A549 (cell line): Measurements from ENCODE around the gene SNRNP35. TPM values are rescaled to one million over a fixed set of nuclear protein-coding genes. Genes with fewer than 3 reads are reported as not detected.
"Not testable (repeated sequence)": the region's sequence is repeated elsewhere in the genome, so short reads cannot be mapped to it uniquely, and the experiment has no call there.

Experiments
- ATAC-seq, 2 experiments: fragments of 200-7000 bp in 1 of 2; fragments of >200 bp in 1 of 2; cut with Nextera tagmentation in 1 of 2; cut with Tn5 transposase in 1 of 2; 3 replicates each; pipeline versions ENCODE4 v1.8.0 to v1.9.1; 2018 to 2020; ENCODE audit warnings: mild to moderate bottlenecking in 1 of 2, moderate library complexity in 1 of 2
- CTCF ChIA-PET: fragments of 300-600 bp; sonication (Branson Sonifier 250); formaldehyde crosslinking; extraction: SDS; loops from one replicate; lab custom pipeline; 2021; ENCODE audit warnings: antibody characterized with exemption, inconsistent platforms; lab: Yijun Ruan, JAX
- POLR2A ChIA-PET: fragments of 350-600 bp; formaldehyde crosslinking; extraction: SDS; loops from one replicate; lab custom pipeline; 2021; ENCODE audit warnings: antibody characterized with exemption, inconsistent platforms; lab: Yijun Ruan, JAX
- DNase-seq, 2 experiments: peaks; one replicate each; pipeline versions ENCODE4 v3.0.0 to v3.0.0-alpha.2; 2011 to 2016; ENCODE audit warnings: low read depth in 1 of 2, low spot score in 1 of 2
- FAIRE-seq: peaks from 2 replicates; lab custom pipeline; 2011; peaks lifted over from hg19 to GRCh38; lab: Jason Lieb, UNC
- H3K27ac ChIP-seq, 2 experiments: fragments of >200 bp; sonication (Bioruptor Twin); formaldehyde crosslinking; 3 replicates each; pipeline ENCODE4 v1.5.1; 2016 to 2017
- H3K4me1 ChIP-seq: fragments of >200 bp; sonication (Bioruptor Twin); formaldehyde crosslinking; 3 replicates; pipeline ENCODE4 v1.6.1; 2016
- H3K4me2 ChIP-seq: fragments of >200 bp; sonication (Bioruptor Twin); formaldehyde crosslinking; 3 replicates; pipeline ENCODE4 v1.6.1; 2016
- H3K4me3 ChIP-seq: fragments of >200 bp; sonication (Bioruptor Twin); formaldehyde crosslinking; 3 replicates; pipeline ENCODE4 v1.5.1; 2016
- H3K9me3 ChIP-seq: fragments of >200 bp; sonication (Bioruptor Twin); formaldehyde crosslinking; 3 replicates; pipeline ENCODE4 v1.6.1; 2016
- ATOH8 ChIP-seq: fragments of 250-450 bp; sonication (Bioruptor Pico); IDR thresholded peaks from 2 replicates; pipeline ENCODE4 v1.5.0; 2020; ENCODE audit warnings: low read depth, mild to moderate bottlenecking, moderate library complexity
- BCL3 ChIP-seq: fragments of >200 bp; sonication (Bioruptor Twin); formaldehyde crosslinking; IDR thresholded peaks from 3 replicates; pipeline ENCODE4 v1.6.1; 2016
- CHD4 ChIP-seq: fragments of 200-600 bp; sonication (generic); IDR thresholded peaks from 2 replicates; pipeline ENCODE4 v1.6.1; 2016; ENCODE audit warnings: antibody characterized with exemption, mild to moderate bottlenecking, borderline replicate concordance
- CTCF ChIP-seq: fragments of >200 bp; sonication (Bioruptor Twin); formaldehyde crosslinking; IDR thresholded peaks from 3 replicates; pipeline ENCODE4 v1.5.1; 2016
- EHMT2 ChIP-seq: fragments of 200-600 bp; sonication (generic); IDR thresholded peaks from 2 replicates; pipeline ENCODE4 v1.6.1; 2016; ENCODE audit warnings: antibody characterized with exemption, low read depth, mild to moderate bottlenecking, moderate library complexity
- ELK1 ChIP-seq: fragments of 150-350 bp; IDR thresholded peaks from 2 replicates; pipeline ENCODE4 v1.6.1; 2014; ENCODE audit warnings: low read depth, mild to moderate bottlenecking, low read length
- EP300 ChIP-seq, 2 experiments: fragments of >200 bp; sonication (Bioruptor Twin); formaldehyde crosslinking; IDR thresholded peaks; 2 replicates in 1 of 2; 3 replicates in 1 of 2; pipeline ENCODE4 v1.6.1; 2016 to 2017
- FOSL2 ChIP-seq, 2 experiments: fragments of 450-650 bp in 1 of 2; fragments of >200 bp in 1 of 2; sonication (Bioruptor Twin) in 1 of 2; formaldehyde crosslinking; IDR thresholded peaks; 2 replicates each; pipeline versions ENCODE4 v1.5.0 to v1.6.1; 2016 to 2020; ENCODE audit warnings: mild to moderate bottlenecking in 1 of 2, moderate library complexity in 1 of 2
- GATA3 ChIP-seq: IDR thresholded peaks from 2 replicates; pipeline ENCODE4 v1.6.1; 2012; ENCODE audit warnings: borderline replicate concordance
- HDAC2 ChIP-seq: fragments of 200-600 bp; sonication (generic); IDR thresholded peaks from 2 replicates; pipeline ENCODE4 v1.6.1; 2016
- HOXB13 ChIP-seq: fragments of 250-450 bp; sonication (Bioruptor Pico); IDR thresholded peaks from 2 replicates; pipeline ENCODE4 v1.5.0; 2020; ENCODE audit warnings: low read depth, mild to moderate bottlenecking, moderate library complexity
- HOXB5 ChIP-seq: fragments of 250-450 bp; sonication (Bioruptor Pico); IDR thresholded peaks from 2 replicates; pipeline ENCODE4 v1.5.0; 2020; ENCODE audit warnings: mild to moderate bottlenecking, moderate library complexity
- JUN ChIP-seq, 2 experiments: fragments of >200 bp; sonication (Bioruptor Twin); formaldehyde crosslinking; IDR thresholded peaks; 2 replicates in 1 of 2; 3 replicates in 1 of 2; pipeline ENCODE4 v1.6.1; 2016 to 2017
- JUNB ChIP-seq: fragments of >200 bp; sonication (Bioruptor Twin); formaldehyde crosslinking; IDR thresholded peaks from 2 replicates; pipeline ENCODE4 v1.6.1; 2016
- MAFK ChIP-seq: fragments of 450-650 bp; IDR thresholded peaks from 2 replicates; pipeline ENCODE4 v1.6.1; 2014; ENCODE audit not compliant: partially characterized antibody
- MYC ChIP-seq: IDR thresholded peaks from 2 replicates; pipeline ENCODE4 v1.6.1; 2012; ENCODE audit warnings: mild to moderate bottlenecking, inconsistent platforms, low read length, improper control_type of control experiment, borderline replicate concordance
- PHF8 ChIP-seq: fragments of 200-600 bp; sonication (generic); IDR thresholded peaks from 2 replicates; pipeline ENCODE4 v1.6.1; 2016; ENCODE audit warnings: low read depth, mild to moderate bottlenecking, antibody characterized with exemption, moderate library complexity, borderline replicate concordance
- RCOR1 ChIP-seq: fragments of 150-350 bp; IDR thresholded peaks from 2 replicates; pipeline ENCODE4 v1.6.1; 2014; ENCODE audit warnings: antibody characterized with exemption, low read length, low read depth
- RFX5 ChIP-seq: fragments of 450-650 bp; IDR thresholded peaks from 2 replicates; pipeline ENCODE4 v1.7.1; 2014; ENCODE audit warnings: antibody characterized with exemption, mild to moderate bottlenecking, moderate library complexity
- ZFP36 ChIP-seq: fragments of 450-650 bp; IDR thresholded peaks from 2 replicates; pipeline ENCODE4 v1.6.1; 2014; ENCODE audit warnings: borderline replicate concordance; ENCODE audit not compliant: partially characterized antibody
- ZSCAN20 ChIP-seq: fragments of 250-450 bp; sonication (Bioruptor Pico); IDR thresholded peaks from 2 replicates; pipeline ENCODE4 v1.8.0; 2022; ENCODE audit warnings: mild to moderate bottlenecking, moderate library complexity
- WGBS: methylation state at CpG from one replicate; pipeline ENCODE4 v1.1.6; 2017; ENCODE audit errors: missing lambda C conversion rate; 5-methylcytosine and 5-hydroxymethylcytosine counted together
- polyA plus RNA-seq, 4 experiments: library from polyadenylated mRNA; depleted of rRNA in 3 of 4; stranded (reverse); fragments of >200 nt; fragmentation: RNase III in 1 of 4; extraction: RNeasy Plus Mini Kit Qiagen cat#74134 plus additional on column Dnase treatment in 1 of 4; gene quantifications; 2 replicates in 3 of 4; 3 replicates in 1 of 4; pipeline ENCODE4 v1.2.3, GENCODE V29; 2011 to 2017
- TF ChIP-seq, protein P1 (sequence below): fragments of 250-450 bp; sonication (Bioruptor Pico); IDR thresholded peaks from 2 replicates; pipeline ENCODE4 v1.5.0; 2021; ENCODE audit warnings: mild to moderate bottlenecking, moderate library complexity, borderline replicate concordance

SNRNP35 gene
- polyA plus RNA-seq, 2 of the 4 experiments (the other 2 are of a cell fraction), result 19.1 to 21.5 TPM

- peak; percentile 90 for TF ChIP-seq PHF8
- TF ChIP-seq ZFP36, result no peak
- 0 out of 2 replicates have a peak, but pooled peaks have one; percentile 21 for TF ChIP-seq HOXB5 (CRISPR knock-in tag)
- no peak for TF ChIP-seq EHMT2
- no peak for TF ChIP-seq RCOR1
- TF ChIP-seq BCL3, result peak; percentile 17; the same call in 1 of the 3 replicates
- TF ChIP-seq ELK1, result no peak
- peak in 1 of 2 experiments; percentile 86; a peak in 2 of 5 replicates for TF ChIP-seq JUN (IDR thresholded peaks at IDR 0.05)
- no peak for TF ChIP-seq MAFK
- TF ChIP-seq EP300 (IDR thresholded peaks at IDR 0.05), result no peak
- TF ChIP-seq ZSCAN20 (CRISPR knock-in tag), result no peak
- TF ChIP-seq CTCF, result no peak
- TF ChIP-seq GATA3, result no peak
- TF ChIP-seq MYC, result no peak
- TF ChIP-seq HDAC2, result no peak
- TF ChIP-seq FOSL2 (IDR thresholded peaks at IDR 0.05), result no peak
- TF ChIP-seq FOSL2 (CRISPR knock-in tag; IDR thresholded peaks at IDR 0.05), result no peak
- no peak; the same call in 1 of the 2 replicates for TF ChIP-seq CHD4
- no peak for TF ChIP-seq JUNB
- no peak for TF ChIP-seq ATOH8 (CRISPR knock-in tag)
- TF ChIP-seq, protein P1, sequence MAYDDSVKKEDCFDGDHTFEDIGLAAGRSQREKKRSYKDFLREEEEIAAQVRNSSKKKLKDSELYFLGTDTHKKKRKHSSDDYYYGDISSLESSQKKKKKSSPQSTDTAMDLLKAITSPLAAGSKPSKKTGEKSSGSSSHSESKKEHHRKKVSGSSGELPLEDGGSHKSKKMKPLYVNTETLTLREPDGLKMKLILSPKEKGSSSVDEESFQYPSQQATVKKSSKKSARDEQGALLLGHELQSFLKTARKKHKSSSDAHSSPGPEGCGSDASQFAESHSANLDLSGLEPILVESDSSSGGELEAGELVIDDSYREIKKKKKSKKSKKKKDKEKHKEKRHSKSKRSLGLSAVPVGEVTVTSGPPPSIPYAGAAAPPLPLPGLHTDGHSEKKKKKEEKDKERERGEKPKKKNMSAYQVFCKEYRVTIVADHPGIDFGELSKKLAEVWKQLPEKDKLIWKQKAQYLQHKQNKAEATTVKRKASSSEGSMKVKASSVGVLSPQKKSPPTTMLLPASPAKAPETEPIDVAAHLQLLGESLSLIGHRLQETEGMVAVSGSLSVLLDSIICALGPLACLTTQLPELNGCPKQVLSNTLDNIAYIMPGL (CRISPR knock-in tag), result peak; percentile 95
- TF ChIP-seq RFX5, result no peak
- 0 out of 2 replicates have a peak, but pooled peaks have one; percentile 35 for TF ChIP-seq HOXB13
These were observed at the start of gene SNRNP35 (continued) for GRCh38 chr12:123457980-123458779.

- H3K9me3 ChIP-seq, POLR2A ChIA-PET, H3K4me1 ChIP-seq, H3K4me2 ChIP-seq, ATAC-seq, DNase-seq, H3K27ac ChIP-seq, FAIRE-seq, H3K4me3 ChIP-seq: not testable (repeated sequence)
- CTCF ChIA-PET, result interaction anchor here (0.7 kb wide), 1 partner anchor 126 kb away, joined by 3 read pairs; no protein-coding TSS in a partner anchor
- WGBS, result 94% methylated on average over 7 of the region's 7 CpGs
These were observed 49.3 kb upstream of the SNRNP35 start for GRCh38 chr12:123408619-123409018.

DNA sequence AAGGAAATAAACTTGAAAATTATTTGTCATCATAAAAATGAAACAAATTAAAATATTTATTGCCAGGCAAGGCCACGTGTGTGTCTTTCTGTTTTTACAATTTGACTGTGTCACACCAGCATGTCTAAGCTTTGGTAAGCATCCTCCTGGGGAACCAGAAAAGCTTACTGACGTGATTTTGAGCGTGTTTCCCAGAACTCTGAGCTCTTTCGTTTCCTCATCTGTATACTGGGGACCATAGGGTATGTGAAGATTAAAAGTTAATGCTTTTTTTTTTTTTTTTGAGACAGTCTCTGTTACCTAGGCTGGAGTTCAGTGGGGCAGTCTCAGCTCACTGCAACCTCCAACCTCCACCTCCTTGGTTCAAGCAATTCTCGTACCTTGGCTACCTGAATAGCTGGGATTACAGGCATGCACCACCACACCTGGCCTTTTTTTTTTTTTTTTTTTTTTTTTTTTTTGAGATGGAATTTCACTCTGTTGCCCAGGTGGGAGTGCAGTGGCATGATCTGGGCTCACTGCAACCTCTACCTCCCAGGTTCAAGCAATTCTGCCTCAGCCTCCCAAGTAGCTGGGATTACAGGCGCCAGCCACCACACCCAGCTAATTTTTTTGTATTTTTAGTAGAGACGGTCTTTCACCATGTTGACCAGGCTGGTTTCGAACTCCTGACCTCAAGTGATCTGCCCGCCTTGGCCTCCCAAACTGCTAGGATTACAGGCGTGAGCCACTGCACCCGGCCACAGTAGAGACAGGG is 48.5 kb upstream of the SNRNP35 start:
- H3K4me3 ChIP-seq, H3K4me2 ChIP-seq, H3K4me1 ChIP-seq, FAIRE-seq, ATAC-seq, H3K27ac ChIP-seq, DNase-seq, H3K9me3 ChIP-seq: not testable (repeated sequence)
- WGBS, result 94% methylated on average over 11 of the region's 11 CpGs
- CTCF ChIA-PET, result interaction anchor here (0.6 to 1.1 kb wide), 3 partner anchors 14 to 202 kb away, joined by 3 to 5 read pairs (median 3); no protein-coding TSS in a partner anchor
- POLR2A ChIA-PET, result interaction anchor here (0.6 to 0.7 kb wide), 2 partner anchors 13 to 100 kb away, joined by 3 to 4 read pairs; no protein-coding TSS in a partner anchor
